Measurements from ENCODE around the gene GGCX.

GGCX gene

DNA sequence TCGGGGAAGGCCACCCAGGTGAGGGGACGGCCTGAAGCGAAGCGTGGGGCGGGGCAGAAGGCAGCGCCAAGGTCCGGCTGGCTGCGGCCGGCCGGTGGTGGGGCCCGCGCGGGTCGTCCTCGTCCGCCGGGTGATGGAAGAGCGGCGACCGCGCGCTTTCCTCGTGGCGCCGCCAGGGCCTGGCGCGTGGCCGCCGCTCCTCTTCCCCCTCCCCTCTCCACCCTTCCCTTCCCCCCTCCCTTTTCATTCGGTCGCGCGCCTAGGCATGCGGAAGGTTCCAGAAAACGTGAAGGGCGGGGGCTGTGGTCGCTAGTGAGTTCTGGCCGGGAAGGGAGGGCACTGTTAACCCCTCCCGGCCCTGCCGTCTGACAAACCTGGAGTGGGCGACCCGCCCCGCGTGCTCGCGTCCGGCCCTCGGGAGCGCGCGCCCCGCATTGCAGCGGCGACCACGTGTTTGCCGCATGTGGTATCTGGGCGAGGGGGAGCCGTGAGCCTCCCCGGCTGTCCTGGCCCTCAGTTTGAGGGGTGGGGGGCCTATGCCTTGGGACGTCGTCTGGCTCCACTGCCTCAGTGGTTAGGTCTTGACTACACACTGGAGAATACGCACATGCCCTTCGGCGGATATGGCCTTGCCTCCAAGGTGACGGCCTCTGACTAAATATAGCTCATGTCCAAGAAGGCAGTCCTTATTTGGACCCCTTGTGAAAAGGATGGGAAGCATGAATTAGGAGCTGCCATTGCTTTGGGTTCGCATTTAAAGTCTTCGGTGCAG, 21.7 kb downstream of the GGCX start:
- peak; percentile 73 to 77 for DNase-seq

DNA sequence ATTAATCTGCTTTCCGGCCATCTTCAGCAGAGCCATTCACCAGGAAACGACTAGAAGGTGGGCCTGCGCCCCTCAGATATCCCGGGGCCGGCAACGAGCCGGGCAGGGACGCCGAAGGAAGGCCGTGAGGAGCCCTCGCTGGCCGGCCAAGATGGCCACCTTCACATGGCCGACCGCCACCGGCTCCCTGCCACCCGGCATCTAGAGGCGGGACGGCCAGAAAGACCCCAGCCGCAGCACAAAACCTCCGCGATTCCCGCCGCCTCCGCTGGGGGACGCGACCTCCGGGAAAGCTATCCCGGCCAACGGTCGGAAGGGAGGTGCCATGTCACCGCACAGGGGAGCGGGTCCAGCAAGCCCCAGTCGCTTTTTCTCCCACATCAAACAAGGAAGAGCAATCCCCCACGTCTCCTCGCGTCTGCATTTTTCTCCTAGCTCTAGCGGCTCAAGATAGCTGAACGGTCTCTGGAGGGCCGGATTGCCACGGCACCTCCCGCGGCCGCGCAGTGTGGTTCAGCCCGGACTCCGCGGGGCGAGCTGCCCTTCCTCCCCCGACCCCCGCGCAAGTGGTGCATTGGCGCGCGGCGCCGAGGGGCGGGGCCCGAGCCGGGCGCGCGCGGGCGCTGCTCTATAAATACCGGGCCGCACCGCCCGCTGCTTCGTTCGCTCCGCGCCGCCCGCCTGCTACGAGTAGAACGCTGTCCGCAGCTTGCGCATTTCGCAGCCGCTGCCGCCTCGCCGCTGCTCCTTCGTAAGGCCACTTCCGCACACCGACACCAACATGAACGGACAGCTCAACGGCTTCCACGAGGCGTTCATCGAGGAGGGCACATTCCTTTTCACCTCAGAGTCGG, 22.6 kb downstream of the GGCX start, which contains the start of gene MAT2A:
Gene MAT2A, plus strand, starts transcription at position 662 of the 854 bp plus-strand sequence. Its CDS starts 120 bp downstream, at position 782.
- peak; percentile 79 to 84 for DNase-seq

DNA sequence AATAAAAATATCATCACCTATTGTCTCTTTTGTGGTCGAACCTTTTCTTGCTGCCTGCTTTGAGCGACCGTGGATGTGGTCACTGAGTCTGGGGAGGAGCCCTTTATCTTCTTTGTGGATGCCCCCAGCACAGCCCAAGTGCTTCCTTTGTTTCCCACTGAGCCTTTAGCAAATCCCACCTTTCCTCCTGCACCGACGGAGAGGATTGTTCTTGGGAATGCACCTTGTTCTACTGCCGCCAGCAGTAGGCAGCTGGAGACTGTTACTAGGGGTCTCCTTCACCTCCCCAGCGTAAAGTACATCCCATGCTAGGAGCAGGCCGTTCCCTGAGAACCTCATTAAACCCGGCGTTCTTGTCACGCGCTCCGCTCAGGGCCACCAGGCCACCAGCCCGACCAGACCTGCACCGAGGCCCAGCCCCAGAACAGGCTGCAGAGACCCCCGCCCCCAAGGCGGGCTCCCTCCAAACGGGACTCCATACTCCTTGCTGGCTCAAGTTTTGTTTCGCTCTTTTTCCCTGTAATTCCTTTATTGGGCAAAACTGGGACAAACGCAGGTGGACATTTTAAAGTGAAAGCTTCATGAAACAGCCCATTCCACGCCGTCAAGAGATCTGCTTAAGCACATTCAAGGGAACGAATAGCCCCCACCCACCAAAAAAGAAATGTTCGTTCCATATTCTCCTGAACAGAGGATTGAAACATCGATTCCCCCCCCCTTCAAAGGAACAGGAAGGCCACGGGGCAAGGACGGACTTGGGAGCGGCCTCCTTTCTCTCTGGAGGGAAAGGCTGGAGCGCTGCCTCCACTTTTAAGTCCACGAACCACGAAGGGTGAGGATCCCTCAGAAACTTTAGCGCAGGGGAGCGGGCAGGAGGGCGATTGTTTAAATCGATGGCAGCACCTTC, 23.4 kb downstream of the GGCX start:
- peak; percentile 16 to 20 for DNase-seq

GRCh38 chr2:85536479-85536878, 24.8 kb downstream of the GGCX start:
- DNase-seq: no peak

DNA sequence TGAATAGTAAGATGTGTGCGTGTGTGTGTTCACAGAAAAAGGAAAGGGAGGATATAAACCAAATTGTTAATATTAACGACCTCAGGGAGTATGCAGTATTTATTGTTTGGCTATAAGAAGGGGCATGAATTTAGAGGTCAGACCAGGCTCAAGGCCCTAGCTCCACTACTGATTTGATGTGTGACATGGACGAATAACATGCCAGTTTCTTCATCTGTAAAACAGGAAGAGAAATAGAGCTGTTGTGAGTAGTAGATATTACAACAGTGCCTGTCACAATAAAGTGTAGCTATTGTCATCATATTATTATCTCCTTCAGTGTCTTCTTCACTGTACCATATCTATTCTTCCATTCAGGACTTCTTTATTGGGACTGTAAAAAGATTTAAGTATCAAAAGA, 26.4 kb downstream of the GGCX start:
- no peak for DNase-seq

DNA sequence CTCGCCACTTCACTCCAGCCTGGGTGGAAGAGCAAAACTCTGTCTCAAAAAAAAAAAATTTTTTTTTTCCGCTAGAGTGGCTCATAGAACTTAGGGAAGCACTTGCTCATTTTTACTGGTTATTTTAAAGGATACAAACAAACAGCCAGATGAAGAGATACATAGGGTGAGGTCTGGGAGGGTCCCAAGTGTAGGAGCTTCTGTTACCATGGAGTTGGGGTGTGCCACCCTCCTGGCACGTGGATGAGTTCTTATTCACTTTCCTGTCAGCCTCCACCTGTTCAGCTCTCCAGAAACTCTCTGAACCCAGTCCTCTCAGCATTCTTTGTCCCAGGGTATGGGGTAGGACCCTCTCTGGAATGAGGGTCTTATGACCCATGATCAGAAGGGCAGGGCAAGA, 27.2 kb downstream of the GGCX start:
- no peak for DNase-seq

DNA sequence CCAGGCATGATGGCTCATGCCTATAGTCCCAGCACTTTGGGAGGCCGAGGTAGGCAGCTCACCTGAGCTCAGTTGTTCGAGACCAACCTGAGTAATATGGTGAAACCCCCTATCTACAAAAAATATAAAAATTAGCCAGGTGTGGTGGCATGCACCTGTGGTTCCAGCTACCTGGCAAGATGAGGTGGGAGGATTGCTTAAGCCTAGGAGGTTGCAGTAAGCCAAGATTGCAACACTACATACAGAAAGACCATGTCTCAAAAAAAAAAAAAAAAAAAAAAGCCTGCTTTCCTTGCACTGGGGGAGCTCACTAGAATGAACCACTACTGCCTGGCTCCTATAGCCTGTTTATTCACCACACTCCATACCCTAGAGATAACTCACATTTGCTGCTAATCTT, 29.7 kb downstream of the GGCX start:
- no peak for DNase-seq

GRCh38 chr2:85529809-85530208, 31.5 kb downstream of the GGCX start:
- no peak for DNase-seq

GRCh38 chr2:85528355-85528754, 32.9 kb downstream of the GGCX start:
- DNase-seq: no peak

- DNase-seq: no peak
Measured at GRCh38 chr2:85527787-85528186, 33.5 kb downstream of the GGCX start.

GRCh38 chr2:85525567-85525966, 35.7 kb downstream of the GGCX start:
- no peak for DNase-seq

- no peak for DNase-seq
Measured at GRCh38 chr2:85525029-85525428, 36.3 kb downstream of the GGCX start.

GRCh38 chr2:85524336-85524908, 36.9 kb downstream of the GGCX start:
- DNase-seq: no peak

GRCh38 chr2:85523903-85524335, 37.4 kb downstream of the GGCX start:
- DNase-seq: no peak

DNA sequence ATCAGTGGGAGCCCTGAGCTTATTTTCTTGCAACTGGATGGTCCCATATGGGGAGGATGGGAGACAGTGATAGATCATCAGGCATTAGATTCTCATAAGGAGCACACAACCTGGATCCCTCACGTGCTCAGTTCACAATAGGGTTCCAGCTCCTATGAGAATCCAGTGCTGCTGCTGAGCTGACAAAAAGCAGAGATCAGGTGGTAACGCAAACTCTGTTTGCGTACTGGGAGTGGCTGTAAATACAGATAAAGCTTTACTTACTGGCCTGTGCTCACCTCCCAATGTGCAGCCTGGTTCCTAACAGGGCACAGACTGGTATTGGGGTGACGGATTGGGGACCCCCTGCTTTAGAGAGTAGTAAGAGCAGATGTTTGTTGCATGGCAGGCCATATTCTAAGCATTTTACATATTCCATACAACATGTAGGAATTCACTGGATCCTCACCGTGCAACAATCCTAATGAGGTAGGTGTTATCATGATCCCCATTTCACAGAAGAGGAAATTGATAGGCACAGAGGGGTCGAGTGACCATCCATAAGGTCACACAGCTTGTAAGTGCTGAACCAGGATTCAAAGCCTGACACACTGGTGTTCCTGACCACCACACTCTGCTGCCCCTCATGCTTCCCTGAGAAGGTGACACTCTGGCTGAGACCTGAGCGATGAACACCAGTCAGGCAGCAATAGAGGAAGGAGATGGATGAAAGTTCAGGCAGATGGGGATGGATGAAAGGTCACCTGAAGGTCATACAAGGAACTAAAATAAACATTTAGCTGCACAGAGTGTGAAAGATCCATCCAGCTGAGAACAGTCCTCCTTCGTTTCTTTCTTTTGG, 38.0 kb downstream of the GGCX start:
- DNase-seq: no peak

DNA sequence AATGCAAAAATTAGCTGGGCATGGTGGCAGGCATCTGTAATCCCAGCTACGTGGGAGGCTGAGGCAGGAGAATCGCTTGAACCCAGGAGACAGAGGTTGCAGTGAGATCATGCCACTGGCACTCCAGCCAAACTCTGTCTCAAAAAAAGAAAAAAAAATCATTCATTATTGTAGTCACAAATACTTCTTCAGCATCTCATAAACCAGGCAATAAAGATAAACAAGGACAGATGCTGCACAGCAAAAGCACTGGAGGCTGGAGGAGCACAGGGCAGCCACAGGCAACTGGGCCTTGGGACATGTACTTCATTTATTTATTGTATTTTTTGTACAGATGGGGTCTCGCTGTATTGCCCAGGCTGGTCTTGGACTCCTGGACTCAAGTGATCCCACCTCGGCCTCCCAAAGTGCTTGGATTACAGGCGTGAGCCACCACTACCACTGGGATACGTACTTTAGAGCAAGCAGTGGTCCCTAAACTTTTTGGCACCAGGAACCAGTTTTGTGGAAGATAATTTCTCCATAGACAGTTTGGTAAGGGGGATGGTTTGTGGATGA, 39.1 kb downstream of the GGCX start:
- DNase-seq: no peak

DNA sequence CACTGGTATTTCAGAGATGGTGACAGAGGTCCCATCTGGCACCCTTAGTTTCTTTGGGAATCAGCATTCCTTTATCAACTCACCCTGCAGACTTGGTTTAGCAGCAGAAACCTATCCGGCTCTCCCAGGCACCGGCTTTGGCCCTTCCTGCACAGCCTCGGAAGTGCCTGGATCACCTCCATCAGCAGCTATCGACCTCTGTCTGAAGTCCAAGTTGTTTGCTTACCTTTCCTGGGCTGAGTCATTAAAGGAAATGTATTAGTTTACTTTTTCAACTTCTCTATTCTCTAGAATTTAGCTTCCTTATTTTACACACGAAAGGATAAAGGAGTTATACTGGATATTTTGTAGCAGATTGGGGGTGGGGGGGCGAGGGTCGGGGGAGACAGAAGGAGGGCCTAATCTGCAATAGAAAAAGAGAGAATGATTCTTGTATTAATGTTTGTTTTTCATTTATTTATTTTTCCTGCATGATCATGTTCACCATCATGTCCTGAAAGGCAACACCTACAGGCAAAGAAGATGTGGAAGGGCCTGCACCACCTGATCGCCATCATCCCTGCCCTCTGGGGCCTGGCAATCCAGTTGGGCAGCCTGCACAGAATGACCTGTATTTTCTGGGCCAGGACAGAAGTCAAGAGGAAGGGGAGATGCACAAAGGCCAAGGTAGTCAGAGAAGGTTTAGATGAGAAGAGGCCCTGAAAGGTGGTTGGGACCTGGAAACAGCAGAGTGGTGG, 44.5 kb downstream of the GGCX start:
- no peak for DNase-seq

DNA sequence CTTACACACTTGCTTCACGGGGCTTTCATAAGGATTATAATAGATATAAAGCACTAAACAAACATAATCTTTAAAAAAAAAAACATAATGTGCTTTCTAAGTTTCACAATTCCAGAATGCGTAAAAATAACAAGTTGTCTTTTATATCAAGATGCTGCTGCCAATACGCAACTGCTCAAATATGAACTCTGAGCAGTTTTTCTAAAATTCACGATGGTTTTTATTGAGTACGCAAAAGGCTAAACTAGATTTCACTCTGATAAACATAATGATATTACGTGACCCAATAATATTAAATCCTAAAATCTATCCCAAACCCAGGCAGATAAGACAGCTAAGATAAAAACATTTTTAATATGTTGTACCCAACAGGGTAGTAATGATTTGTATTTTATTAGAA, 47.0 kb downstream of the GGCX start:
- no peak for DNase-seq

GRCh38 chr2:85511008-85511811, 50.1 kb downstream of the GGCX start:
- no peak for DNase-seq

DNA sequence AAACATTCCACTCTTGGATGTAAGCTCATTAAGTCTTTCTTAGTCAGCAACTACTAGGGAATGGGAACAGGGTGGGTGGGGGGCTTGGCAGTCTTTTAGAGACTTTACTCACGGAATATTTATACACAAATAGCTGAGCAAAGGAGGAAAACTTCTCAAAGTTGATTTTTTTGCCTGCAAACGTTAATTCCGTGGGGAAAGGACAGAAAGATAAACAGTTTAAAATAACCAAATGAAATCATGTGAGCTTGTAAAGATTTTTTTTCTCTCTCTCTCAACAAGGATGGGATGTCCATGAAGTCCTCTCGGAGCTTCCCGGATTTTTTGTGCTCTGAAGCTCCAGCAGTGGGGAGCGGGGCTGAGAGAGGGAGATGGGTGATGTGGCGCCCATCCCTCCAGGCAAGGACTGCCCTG, 54.5 kb downstream of the GGCX start:
- DNase-seq: no peak
